IPS-18c (cell line): ENCODE results near the gene KRT40.

Source experiments
- H3K4me3 ChIP-seq: 2 replicates; pipeline ENCODE4 v1.7.0; 2013; ENCODE audit warnings: low read depth, mild to moderate bottlenecking, low read length, moderate library complexity; ENCODE audit not compliant: insufficient read depth
- H3K9me3 ChIP-seq: one replicate; pipeline ENCODE4 v1.6.1; 2013; ENCODE audit warnings: mild to moderate bottlenecking, low read length, moderate library complexity; ENCODE audit not compliant: control insufficient read depth, insufficient read depth

Gene KRT40

GRCh38 chr17:40984226-40984625 lies at the start of gene KRT40:
TSS of gene KRT40 (minus strand) at chr17:40984326. CDS start at chr17:40984273, 53 bp downstream.
- no peaks in the 10 kb centered on the region for H3K9me3 ChIP-seq

GRCh38 chr17:41029633-41030245 lies 45.6 kb upstream of the KRT40 start, which contains the start of gene KRTAP1-4:
TSS of gene KRTAP1-4 (minus strand) at chr17:41030195. CDS start at chr17:41030078, 117 bp downstream.
- Histone ChIP-seq H3K4me3 (no peak within 1 kb of the TSS), H3K9me3 (no peaks in the 10 kb centered on the region)

More at GRCh38 chr17:40984226-40984625, at the start of gene KRT40:
- no peak within 1 kb of the TSS for H3K4me3 ChIP-seq

GRCh38 chr17:41026715-41027471 lies 42.8 kb upstream of the KRT40 start, which contains the start of gene KRTAP1-5:
TSS of gene KRTAP1-5 (minus strand) at chr17:41027208. CDS start at chr17:41027155, 53 bp downstream.
- H3K9me3 ChIP-seq: no peaks in the 10 kb centered on the region
- H3K4me3 ChIP-seq: no peak within 1 kb of the TSS

DNA sequence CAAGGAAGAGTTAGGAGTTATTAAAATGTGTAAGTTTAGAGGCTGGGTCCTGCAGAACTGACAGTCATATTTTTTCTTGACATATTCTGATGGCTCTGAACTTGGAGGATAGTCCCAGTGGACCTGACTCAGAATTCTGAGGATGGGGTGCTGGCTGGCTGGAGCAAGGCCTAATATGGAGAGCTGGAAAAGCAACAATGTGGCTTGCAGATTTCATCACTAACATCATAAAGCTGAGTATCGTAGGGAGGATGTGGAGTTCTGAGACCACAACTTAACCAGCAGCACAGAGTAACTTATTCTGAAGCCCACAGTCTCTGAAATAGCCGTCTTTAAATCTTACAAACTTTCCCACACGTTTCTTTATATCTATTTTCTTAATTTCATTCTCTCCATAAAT lies 40.6 kb upstream of the KRT40 start:
- no peak overlapping the region for H3K4me3 ChIP-seq
- no peaks in the 10 kb centered on the region for H3K9me3 ChIP-seq

GRCh38 chr17:41020336-41020735 lies 36.2 kb upstream of the KRT40 start:
- H3K4me3 ChIP-seq: no peak overlapping the region
- no peaks in the 10 kb centered on the region for H3K9me3 ChIP-seq

DNA sequence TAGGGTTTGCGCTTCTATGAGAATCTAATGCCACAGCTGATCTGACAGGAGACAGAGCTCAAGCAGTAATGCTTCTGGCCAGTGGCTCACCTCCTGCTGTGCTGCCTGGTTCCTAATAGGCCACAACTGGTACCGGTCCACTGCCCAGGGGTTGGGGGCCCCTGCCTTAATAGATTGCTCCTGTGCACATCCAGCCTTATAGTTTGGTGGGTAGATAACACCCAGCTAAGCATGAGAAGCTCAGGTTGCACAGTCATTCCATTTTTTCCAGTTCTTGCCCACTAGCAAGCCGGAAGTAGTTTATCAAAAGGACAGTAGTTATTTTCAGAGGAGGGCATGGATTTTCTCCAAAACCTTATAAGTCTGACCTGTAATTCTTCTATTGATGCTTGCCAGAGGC lies 35.3 kb upstream of the KRT40 start:
- no peaks in the 10 kb centered on the region for H3K9me3 ChIP-seq

DNA sequence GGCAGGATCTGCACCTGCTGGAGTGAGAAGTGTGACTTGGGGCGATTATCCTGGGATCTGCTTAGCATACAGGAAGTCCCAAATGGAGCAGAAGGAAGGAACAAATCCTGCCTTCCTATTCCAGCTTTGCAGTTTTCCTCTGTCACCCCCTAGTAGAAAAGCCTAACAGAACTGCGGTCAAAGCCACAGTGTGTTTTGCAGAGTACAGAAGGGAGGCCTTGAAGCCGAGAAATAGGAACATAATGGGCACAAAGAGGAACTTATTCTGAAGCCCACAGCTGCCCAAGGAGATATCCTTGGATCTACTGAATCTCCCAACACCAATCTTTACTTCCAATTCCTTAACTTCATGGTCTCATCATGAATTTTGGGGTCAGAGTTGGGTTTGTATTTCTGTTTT lies 34.4 kb upstream of the KRT40 start:
- H3K4me3 ChIP-seq: no peak overlapping the region
- H3K9me3 ChIP-seq: no peaks in the 10 kb centered on the region

More for the DNA sequence above, 35.3 kb upstream of the KRT40 start:
- no peak overlapping the region for H3K4me3 ChIP-seq

GRCh38 chr17:41016578-41017215 lies 32.6 kb upstream of the KRT40 start:
- Histone ChIP-seq H3K9me3 (no peaks in the 10 kb centered on the region), H3K4me3 (no peak overlapping the region)

DNA sequence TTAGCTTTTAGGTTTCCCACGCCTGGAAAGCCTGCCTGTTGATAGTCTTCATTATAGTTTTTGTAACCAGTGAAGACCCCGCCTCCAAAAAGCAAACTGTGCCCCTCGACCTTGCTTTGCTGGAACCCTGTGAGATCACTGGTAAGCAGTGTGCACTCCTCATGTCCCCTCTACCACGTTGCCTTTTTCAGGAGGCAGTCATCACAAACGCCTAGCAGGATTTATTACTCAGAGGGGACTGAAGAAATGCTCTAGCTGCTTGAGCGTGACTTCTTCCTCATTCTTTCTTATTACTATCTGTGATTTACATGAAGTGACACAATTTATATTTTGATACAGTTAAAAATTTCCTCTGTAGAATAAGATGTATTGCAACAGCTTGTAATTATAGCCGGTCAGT lies 31.3 kb upstream of the KRT40 start:
- no peak overlapping the region for H3K4me3 ChIP-seq
- H3K9me3 ChIP-seq: no peaks in the 10 kb centered on the region

- no peaks in the 10 kb centered on the region for H3K9me3 ChIP-seq
- H3K4me3 ChIP-seq: no peak overlapping the region
Observed at GRCh38 chr17:41013606-41014005, 29.5 kb upstream of the KRT40 start.

DNA sequence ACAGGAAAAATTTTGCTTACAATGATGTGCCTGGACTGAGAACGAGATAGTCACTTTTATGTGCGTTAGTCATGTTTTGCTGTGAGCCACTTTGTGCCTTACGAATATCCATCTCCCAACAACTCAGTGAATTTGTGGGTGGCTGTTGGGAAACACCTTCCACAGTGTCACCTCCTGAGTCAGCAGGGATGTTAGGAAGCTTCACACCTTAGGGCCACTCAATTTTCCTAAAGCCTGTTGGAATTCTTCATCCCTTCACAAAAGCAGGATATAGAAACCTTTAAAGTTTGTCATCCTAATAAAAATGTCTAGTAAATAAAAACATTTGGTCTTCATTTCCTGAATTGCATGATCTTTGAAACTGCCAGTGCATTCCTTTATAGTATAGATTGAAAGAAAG lies 29.1 kb upstream of the KRT40 start:
- no peak overlapping the region for H3K4me3 ChIP-seq
- no peaks in the 10 kb centered on the region for H3K9me3 ChIP-seq

GRCh38 chr17:41012326-41013120 lies 28.4 kb upstream of the KRT40 start:
- no peak overlapping the region for H3K4me3 ChIP-seq
- no peaks in the 10 kb centered on the region for H3K9me3 ChIP-seq

- H3K4me3 ChIP-seq: no peak overlapping the region
- no peaks in the 10 kb centered on the region for H3K9me3 ChIP-seq
Observed at GRCh38 chr17:41010441-41010840, 26.3 kb upstream of the KRT40 start.

GRCh38 chr17:41009936-41010335 lies 25.8 kb upstream of the KRT40 start:
- no peak overlapping the region for H3K4me3 ChIP-seq
- no peaks in the 10 kb centered on the region for H3K9me3 ChIP-seq

DNA sequence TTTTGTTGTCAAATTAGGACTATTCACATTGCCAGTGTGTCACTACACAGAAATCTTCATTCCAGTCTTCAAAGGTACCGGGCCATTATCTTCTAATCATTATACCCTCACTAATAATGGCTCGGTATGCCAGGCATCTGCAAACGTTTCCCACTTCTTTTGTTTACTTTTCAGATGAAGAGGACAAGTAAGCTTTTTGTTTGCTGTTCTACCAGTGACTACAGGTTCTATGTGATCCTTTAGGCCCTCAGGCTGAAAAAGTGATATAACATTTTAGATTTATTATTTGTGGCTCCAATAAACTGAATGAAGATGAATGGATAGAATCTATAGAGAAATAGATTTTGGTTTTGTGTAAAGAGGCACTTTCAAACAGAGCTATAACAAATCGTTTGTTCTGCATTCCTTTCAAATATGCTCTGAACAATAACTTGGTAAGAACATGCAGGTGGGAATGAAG lies 25.2 kb upstream of the KRT40 start:
- H3K4me3 ChIP-seq: no peak overlapping the region
- H3K9me3 ChIP-seq: no peaks in the 10 kb centered on the region

GRCh38 chr17:41008811-41009210 lies 24.7 kb upstream of the KRT40 start, which contains the start of gene KRTAP3-1:
TSS of gene KRTAP3-1 (minus strand) at chr17:41009128. CDS start at chr17:41009074, 54 bp downstream.
- Histone ChIP-seq H3K9me3 (no peaks in the 10 kb centered on the region), H3K4me3 (no peak within 1 kb of the TSS)

DNA sequence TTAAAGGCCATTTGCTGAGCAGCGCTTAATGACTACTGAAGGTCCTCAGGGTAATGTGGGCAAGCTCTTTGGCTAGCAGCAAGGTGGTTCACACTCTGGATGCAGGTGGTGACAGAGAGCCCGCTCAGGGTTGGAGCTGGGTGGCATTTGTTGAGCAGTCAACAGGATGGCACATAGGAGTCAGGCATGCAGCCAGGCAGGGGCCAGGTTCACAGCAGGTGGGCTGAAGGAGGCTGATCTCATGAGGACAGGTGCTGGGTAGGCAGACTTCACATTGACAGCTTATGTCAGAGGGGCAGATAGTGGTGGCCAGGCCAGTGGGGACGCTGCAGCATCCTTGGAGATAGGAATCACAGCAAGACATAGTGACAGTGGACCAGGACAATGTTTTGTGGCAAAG lies 20.3 kb upstream of the KRT40 start:
- H3K9me3 ChIP-seq: no peaks in the 10 kb centered on the region
- no peak overlapping the region for H3K4me3 ChIP-seq
